ENCODE results near the gene GPX2. TPM values are rescaled to one million over a fixed set of nuclear protein-coding genes. Genes with fewer than 3 reads are reported as not detected.

GPX2 gene
- not detected for total RNA-seq

DNA sequence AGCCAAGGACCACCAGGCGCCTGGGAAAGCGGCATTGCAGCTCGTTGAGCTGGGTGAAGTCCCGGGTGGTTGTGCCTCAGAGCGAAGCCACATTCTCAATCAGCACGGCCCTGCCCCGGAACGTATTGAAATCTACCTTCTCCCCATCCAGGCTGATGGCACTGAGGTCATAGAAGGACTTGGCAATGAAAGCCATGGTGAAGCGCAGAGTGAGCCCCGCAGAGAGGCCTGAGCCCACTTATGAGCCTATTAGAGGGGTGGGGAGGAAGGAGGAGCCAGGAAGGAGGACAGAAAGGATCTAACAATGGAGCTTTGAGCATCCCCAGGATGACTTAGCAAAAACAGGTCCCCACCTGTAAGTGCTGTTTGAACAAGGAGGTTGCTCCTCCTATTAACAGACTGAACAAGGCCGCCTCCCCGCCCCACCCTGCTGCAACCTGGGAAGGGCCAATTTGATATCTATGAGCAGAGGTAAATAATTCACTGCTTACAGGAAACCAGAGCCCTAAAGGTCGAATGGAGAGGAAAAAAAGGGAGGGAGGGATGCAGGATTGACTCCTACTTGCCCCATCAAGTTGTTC is at the start of gene GPX2:
TSS of gene GPX2 (minus strand) at position 215 of the 581 bp plus-strand sequence. CDS start at position 196, 19 bp downstream.

DNA sequence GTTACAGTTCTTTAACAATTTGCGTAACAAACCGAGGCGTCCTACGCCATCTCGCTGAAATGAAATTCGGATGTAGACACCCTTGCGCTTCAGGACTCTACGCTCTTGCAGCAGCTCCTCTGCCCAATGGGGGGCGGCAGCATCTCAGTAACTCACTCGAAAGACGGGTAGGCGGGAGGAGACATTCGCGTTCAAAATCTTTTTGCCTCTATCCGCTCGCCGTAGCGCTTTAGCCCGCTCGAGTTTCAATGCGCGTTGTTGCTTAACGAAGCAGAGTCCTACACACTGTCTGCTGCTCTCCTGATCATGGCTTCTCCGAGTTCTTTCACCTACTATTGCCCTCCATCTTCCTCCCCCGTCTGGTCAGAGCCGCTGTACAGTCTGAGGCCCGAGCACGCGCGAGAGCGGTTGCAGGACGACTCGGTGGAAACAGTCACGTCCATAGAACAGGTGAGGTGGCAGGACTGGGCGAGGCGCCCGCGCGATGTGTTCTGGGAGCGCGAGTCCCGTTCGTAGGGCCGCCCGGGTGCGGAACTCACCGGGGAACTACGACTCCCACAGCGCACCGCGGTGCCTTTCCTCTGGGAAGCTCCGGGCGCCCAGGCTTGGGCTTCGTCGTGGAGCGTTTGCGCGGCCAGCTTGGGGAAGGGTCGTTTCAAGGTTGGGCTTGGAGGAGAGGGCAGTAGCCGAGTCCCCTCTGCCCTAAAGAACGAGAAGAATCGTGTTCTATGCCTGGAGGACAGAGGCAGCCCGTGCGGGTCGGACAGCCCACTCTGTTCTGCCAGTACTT is 44.3 kb upstream of the GPX2 start, which contains the start of gene FNTB:
TSS of gene FNTB (plus strand) at position 248 of the 790 bp plus-strand sequence. CDS start at position 307, 59 bp downstream.

DNA sequence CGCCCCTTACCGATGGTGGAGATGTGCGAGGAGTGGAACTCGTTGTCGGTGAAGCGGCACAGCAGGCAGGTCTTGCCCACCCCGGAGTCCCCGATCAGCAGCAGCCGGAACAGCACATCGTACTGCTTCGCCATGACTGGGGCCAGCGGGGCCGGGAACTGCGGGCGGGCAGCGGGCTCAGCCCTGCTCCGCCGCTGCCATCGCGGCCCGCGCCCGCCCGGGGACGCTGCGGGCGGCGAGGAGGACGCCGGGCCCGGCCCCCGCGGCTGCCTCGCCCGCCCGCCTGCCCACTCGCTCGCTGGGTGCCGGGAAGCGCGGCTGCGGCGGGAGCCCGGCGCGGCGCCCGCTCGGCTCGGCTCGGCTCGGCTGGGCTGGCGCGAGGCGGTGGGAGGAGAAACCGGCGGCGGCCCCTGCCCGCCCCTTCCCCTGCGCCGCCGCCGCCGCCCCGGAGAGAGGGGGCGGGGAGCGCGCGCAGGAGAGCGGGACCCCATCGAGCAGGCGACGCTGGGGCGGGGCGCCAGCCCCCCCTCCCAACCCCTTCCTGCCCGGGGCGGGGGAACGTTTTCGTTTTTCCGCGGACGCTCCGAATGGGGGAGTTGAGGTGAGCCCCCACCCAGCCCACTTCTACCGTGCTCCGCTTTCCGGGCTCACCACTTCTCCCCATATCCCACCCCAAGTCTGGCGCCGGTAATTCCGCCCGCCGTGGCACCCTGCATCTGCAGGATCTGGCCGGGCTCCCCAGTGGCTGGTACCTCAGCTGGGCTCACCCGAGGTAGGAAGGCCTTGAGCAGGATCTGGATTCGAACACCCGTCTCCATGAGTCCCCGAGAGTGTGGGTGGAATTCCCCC is 29.6 kb upstream of the GPX2 start, which contains the start of gene RAB15:
TSS of gene RAB15 (minus strand) at position 394 of the 849 bp plus-strand sequence. CDS start at position 134, 260 bp downstream.

GRCh38 chr14:64914237-64915028 is 28.1 kb downstream of the GPX2 start, which contains the start of gene CHURC1:
CHURC1 (plus strand) TSS chr14:64914455; CDS start chr14:64914496, 41 bp downstream.

Small RNA genes lying within 50 kb of the gene (small RNA-seq; reads per million reads assigned to genes)
- not detected for gene RPPH1-2P (ENCODE audit: low replicate concordance)

Other genes with a start within 250 kb of the GPX2 start
- gene PLEKHG3, start 238.3 kb downstream of the GPX2 start, total RNA-seq, result 9.7 TPM
- 23.5 TPM for gene SPTB, start 62.8 kb downstream of the GPX2 start, total RNA-seq
- 51.3 TPM for gene CHURC1, start 28.3 kb downstream of the GPX2 start, total RNA-seq
- gene RAB15, start 29.6 kb upstream of the GPX2 start, total RNA-seq, result 46.6 TPM
- gene FNTB, start 44.1 kb upstream of the GPX2 start, total RNA-seq, result 12.8 TPM
- gene MAX, start 159.8 kb upstream of the GPX2 start, total RNA-seq, result 55.4 TPM

Measured in parietal lobe (tissue), 2 donors.